ENCODE data around the gene ITPKB.

DNA sequence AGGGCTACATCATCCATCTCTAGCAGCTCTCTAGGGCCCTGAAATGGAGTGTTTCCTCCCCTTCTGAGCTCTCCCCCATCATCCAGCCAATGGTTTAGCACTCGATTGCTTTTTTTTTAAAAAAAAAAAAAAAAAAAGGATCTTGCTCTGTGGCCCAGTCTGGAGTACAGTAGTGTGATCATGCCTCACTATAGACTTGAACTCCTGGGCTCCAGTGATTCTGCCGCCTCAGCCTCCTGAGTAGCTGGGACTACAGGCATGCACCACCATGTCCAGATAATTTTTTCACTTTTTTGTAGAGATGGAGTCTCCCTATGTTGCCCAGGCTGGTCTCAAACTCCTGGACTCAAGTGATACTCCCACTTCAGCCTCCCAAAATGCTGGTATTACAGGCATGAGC, 12.1 kb upstream of the ITPKB start:
- TF ChIP-seq, protein P1, sequence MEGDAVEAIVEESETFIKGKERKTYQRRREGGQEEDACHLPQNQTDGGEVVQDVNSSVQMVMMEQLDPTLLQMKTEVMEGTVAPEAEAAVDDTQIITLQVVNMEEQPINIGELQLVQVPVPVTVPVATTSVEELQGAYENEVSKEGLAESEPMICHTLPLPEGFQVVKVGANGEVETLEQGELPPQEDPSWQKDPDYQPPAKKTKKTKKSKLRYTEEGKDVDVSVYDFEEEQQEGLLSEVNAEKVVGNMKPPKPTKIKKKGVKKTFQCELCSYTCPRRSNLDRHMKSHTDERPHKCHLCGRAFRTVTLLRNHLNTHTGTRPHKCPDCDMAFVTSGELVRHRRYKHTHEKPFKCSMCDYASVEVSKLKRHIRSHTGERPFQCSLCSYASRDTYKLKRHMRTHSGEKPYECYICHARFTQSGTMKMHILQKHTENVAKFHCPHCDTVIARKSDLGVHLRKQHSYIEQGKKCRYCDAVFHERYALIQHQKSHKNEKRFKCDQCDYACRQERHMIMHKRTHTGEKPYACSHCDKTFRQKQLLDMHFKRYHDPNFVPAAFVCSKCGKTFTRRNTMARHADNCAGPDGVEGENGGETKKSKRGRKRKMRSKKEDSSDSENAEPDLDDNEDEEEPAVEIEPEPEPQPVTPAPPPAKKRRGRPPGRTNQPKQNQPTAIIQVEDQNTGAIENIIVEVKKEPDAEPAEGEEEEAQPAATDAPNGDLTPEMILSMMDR (IDR thresholded peaks at IDR 0.05): no peak
- no peak for TF ChIP-seq EP300 (IDR thresholded peaks at IDR 0.05)
